Head of caudate nucleus (tissue), 42 donors: ENCODE data around the gene KAT2B.

Experiments
- DNase-seq, 42 donors: peaks; one replicate each; pipeline versions ENCODE4 v3.0.0 to v3.0.0-alpha.2; 2020 to 2021; ENCODE audit warnings: mixed read lengths in 7 of 42
- intact Hi-C: fragments of 100-400 bp; cut with DNase I; formaldehyde crosslinking; loops from one replicate; pipeline ENCODE4 v1.15.0; 2022

The KAT2B gene

GRCh38 chr3:20185331-20185678 is 145.1 kb downstream of the KAT2B start:
- intact Hi-C loops, result loop anchor here (5.0 to 10.0 kb wide), 2 partner anchors 141 to 233 kb away; partner anchors contain the start of gene KAT2B
- no peak for DNase-seq

GRCh38 chr3:20185679-20186599 is 145.7 kb downstream of the KAT2B start, which contains the start of gene SGO1:
Gene SGO1 (minus strand): TSS chr3:20186206. CDS start chr3:20184027, 2,179 bp downstream.
- intact Hi-C loops, result loop anchor here (5.0 to 10.0 kb wide), 2 partner anchors 141 to 234 kb away; partner anchors contain the start of gene KAT2B

GRCh38 chr3:20186600-20187004 is 146.4 kb downstream of the KAT2B start:
- DNase-seq, result peak in 8 of 42 donors; percentile 3 to 18 (median 10)
- intact Hi-C loops, result loop anchor here (5.0 to 10.0 kb wide), 2 partner anchors 142 to 234 kb away; partner anchors contain the start of gene KAT2B

More at GRCh38 chr3:20185679-20186599, 145.7 kb downstream of the KAT2B start, which contains the start of gene SGO1:
- peak; percentile 97 to 100 (median 99) for DNase-seq

GRCh38 chr3:20190991-20191390 is 150.7 kb downstream of the KAT2B start:
- intact Hi-C loops, result no loop called here
- no peak for DNase-seq

- no peak for DNase-seq
- intact Hi-C loops, result no loop called here
These were observed 154.7 kb downstream of the KAT2B start for GRCh38 chr3:20194793-20195460.

- DNase-seq, result no peak
- intact Hi-C loops, result no loop called here
These were observed 157.5 kb downstream of the KAT2B start for GRCh38 chr3:20197775-20198174.

- intact Hi-C loops, result no loop called here
- DNase-seq, result no peak
These were observed 160.9 kb downstream of the KAT2B start for GRCh38 chr3:20201143-20201542.
